Measurements from ENCODE around the gene CCNG1. TPM values are rescaled to one million over a fixed set of nuclear protein-coding genes. Genes with fewer than 3 reads are reported as not detected.
"Not testable (repeated sequence)": the region's sequence is repeated elsewhere in the genome, so short reads cannot be mapped to it uniquely, and the experiment has no call there.

CCNG1 gene, protein sequence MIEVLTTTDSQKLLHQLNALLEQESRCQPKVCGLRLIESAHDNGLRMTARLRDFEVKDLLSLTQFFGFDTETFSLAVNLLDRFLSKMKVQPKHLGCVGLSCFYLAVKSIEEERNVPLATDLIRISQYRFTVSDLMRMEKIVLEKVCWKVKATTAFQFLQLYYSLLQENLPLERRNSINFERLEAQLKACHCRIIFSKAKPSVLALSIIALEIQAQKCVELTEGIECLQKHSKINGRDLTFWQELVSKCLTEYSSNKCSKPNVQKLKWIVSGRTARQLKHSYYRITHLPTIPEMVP
- 255 and 263 TPM in 2 replicates for total RNA-seq
- polyA plus RNA-seq (2012) = 52.5 TPM

DNA sequence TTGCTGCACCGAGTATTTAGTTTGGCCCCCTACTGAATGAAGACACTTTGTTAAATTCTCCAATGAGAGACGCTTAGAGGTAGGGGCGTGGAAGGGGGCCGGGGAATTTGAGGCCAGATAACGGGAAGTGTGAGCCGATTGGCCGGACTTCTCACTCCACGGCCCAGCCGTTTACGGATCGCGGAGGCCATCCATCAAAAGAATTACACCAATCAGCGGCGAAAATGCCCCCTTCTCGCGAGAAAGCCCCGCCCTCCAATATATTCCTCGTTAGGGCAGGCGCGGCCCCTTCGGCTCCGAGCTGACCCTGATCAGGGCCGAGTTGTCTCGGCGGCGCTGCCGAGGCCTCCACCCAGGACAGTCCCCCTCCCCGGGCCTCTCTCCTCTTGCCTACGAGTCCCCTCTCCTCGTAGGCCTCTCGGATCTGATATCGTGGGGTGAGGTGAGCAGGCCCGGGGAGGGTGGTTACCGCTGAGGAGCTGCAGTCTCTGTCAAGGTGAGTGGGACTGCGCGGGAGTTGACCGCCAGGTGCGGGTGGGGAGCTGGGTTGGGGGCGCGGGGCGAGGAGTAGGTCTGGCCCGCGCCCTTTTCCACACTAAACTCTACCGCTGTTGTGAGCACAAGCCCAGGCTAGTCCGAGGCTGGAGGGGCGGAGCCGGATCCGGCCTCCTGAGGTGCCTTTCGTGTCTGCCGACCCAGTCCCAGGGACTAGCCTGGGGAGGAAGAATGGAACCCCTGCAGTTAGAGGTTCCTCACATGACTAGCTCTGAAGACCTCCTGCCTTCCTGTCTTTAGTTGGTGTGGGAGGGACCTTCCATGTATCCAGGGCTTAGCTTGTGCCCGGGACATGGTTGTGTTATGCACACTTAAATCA, at the start of gene CCNG1:
Gene CCNG1, plus strand, starts transcription at position 287 of the 874 bp plus-strand sequence. CDS start 1,662 bp downstream, outside the sequence.
- peak; percentile 98 for DNase-seq (ENCODE audit: low read depth)

DNA sequence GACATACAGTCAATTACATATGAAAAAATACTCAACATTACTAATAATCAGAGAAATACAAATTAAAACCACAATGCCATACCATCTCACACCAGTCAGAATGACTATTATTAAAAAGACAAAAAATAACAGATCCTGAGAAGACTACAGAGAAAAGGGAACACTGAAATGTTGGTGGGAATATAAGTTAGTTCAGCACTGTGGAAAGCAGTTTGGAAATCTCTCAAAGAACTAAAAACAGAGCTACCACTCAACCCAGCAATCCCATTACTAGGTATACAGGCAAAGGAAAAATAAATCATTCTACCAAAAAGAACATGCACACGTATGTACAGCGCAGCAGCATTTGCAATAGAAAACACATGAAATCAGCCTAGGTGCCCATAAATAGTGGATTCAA, 41.6 kb upstream of the CCNG1 start:
- DNase-seq (ENCODE audit: low read depth) = no peak

DNA sequence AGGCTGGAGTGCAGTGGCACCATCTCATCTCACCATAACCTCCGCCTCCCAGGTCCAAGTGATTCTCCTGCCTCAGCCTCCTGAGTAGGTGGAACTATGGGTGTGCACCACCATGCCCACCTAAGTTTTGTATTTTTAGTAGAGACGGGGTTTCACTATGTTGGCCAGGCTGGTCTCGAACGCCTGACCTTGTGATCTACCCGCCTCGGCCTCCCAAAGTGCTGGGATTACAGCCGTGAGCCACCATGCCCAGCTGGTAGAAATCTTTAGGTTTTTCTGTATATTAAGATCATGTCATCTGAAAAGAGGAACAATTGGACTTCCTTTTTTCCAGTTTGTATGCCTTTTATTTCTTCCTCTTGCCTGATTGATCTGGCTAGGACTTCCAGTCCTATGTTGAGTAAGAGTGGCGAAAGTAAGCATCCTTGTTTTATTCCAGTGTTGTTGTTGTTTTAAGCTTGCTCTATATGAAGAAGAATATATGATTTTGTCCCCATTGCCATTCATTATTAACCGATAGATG, 40.5 kb upstream of the CCNG1 start:
- not testable (repeated sequence) for DNase-seq (ENCODE audit: low read depth)

- DNase-seq (ENCODE audit: low read depth) = no peak
Observed at GRCh38 chr5:163397354-163397753, 40.0 kb upstream of the CCNG1 start.

DNA sequence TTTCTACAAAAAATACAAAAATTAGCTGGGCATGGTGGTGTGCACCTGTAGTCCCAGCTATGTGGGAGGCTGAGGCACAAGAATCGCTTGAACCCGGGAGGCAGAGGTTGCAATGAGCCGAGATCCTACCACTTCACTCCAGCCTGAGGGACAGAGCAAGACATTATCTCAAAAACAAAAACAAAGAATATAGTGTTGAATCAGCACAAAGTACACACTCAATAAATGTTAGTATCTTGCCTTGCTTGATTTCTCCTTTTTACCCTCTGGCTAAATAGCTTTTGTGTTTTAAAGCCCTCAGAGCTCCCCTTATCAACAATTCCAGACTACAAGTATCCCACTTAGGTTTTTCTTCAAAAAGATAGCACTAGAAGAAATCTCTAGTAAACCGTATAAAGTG, 37.5 kb upstream of the CCNG1 start:
- no peak for DNase-seq (ENCODE audit: low read depth)

DNA sequence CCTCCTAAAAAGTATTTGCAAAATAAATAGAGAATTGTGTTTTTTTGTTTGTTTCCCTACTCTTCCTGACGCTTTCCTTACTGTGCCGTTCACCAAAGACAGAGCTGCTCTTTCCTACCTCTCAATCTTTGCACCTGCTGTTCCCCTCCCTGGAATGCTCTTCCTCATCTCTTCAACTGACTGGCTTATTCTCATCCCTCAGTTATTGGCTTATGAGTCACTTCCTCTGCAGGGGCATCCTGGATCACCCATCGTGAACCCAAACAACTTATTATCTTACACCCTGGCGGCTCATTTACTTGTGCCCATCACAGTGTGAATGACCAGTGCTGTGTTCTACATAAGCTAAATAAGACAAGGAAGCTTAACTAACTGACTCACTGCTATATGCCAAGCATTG, 36.1 kb upstream of the CCNG1 start:
- peak; percentile 14 for DNase-seq (ENCODE audit: low read depth)

GRCh38 chr5:163402007-163402406, 35.4 kb upstream of the CCNG1 start:
- no peak for DNase-seq (ENCODE audit: low read depth)

GRCh38 chr5:163404364-163405173, 32.8 kb upstream of the CCNG1 start:
- DNase-seq (ENCODE audit: low read depth) = no peak

DNA sequence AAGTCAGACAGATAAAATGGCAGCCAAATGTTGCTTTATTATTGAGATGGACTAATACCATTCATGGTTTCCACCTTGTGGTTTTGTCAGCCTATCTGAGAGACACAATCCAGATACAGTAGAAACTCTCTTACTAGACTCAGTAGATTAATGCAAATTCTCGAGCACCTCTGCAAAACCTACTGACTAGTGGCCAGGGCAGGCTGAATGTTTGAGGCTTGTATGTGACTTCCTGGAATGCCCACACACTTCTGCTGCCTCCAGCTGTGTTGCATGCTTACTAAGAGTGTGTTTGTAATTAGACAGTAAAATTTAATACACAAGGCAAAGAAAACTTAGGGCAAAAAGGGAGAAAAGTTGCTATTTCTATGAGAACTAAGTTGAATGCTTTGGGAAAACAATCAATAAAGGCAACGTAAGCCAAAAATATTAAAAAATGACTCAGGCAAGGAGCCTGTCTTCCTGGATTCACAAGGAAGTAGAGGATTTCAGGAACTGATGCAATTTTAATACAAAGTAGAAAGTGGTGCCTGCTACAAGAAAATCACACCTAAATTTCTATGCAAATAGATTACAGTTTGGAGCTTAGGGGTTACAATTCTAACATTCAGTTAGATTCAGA, 30.2 kb upstream of the CCNG1 start:
- DNase-seq (ENCODE audit: low read depth) = peak; percentile 49

DNA sequence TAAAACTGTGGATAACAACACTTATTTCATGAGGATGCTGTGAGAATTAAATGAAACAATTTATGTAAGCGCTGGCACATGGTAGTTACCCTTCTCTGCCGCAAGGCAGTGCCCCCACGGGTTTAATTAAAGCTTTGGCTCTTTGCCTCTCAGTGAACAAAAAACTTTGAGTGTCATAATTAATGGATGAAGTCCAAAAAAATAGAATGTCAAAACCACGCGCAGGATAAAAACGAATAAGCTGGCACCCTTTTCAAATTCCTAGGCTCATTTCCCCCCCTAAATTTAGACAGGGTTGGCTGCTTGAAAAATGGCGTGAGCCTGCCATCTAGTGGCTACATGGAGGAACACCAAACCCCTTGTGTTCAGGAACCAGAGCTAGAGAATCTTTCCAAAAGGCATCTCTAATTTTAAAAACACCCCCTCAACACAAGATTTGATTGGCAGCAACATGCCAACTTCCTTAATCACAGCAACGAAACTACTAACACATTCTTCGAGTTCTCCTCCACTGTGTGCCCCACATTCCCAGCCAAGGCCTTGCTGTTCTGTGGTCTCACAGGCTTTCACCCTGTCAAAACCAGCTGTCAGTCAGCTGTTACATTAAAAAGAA, 29.0 kb upstream of the CCNG1 start:
- peak; percentile 96 for DNase-seq (ENCODE audit: low read depth)

DNA sequence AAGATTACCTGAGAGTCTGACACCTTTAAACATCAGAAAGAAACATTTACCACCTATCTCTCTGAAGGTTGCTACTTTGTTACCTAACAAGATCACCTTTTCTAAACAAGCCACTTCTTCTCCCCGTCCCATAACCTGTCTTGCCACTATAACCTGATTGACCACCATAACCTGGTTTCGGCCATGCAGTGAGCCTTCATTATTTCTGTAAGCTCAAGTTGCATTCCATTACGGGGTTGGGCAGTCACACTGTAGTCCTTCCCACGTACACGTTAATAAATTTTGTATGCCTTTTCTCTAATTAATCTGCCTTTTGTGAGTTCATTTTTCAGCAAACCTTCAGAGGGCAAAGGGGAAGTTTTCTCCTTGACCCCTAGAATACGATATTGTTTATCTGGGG, 28.0 kb upstream of the CCNG1 start:
- DNase-seq (ENCODE audit: low read depth) = peak; percentile 10

DNA sequence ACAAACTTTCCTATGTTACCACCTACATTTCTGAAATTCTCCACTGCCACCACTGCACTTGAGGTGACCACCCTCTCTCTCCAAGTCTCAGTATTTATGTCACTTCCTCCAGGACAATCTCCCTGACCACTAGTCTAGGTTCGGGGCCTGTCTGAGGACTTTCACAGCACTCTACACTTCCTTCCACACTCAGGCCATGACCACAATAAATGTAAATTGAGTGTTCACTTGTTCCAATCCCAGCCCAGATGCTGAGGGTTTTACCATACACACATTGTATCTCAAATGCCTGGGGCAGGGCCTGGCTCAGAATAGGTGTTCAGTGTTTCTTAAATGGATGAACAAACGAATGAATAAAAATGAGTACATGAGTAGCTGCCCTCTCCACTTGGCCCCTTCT, 26.9 kb upstream of the CCNG1 start:
- DNase-seq (ENCODE audit: low read depth) = no peak

GRCh38 chr5:163415673-163416072, 21.7 kb upstream of the CCNG1 start:
- not testable (repeated sequence) for DNase-seq (ENCODE audit: low read depth)

- DNase-seq (ENCODE audit: low read depth) = no peak
Observed at GRCh38 chr5:163424836-163425235, 12.6 kb upstream of the CCNG1 start.

GRCh38 chr5:163426128-163426527, 11.3 kb upstream of the CCNG1 start:
- not testable (repeated sequence) for DNase-seq (ENCODE audit: low read depth)

DNA sequence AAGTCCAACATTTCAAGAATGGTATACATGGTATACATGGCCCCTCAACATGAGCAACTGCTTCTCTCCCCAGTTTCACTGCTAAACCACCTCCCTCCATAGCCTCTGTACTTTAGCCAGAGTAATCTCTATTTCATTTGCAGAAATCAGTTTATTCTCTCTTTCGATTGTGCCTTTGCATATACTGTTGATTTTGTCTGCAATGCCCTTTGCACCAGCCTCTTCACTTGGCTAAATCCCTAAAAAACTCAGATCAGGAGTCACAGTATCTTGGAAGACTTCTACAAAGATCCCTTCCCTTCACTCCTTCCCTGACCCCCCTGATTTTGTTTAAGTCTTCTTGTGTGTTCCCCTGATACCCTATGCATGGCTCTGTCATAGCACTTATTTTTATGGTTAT, 4.9 kb upstream of the CCNG1 start:
- DNase-seq (ENCODE audit: low read depth) = no peak

DNA sequence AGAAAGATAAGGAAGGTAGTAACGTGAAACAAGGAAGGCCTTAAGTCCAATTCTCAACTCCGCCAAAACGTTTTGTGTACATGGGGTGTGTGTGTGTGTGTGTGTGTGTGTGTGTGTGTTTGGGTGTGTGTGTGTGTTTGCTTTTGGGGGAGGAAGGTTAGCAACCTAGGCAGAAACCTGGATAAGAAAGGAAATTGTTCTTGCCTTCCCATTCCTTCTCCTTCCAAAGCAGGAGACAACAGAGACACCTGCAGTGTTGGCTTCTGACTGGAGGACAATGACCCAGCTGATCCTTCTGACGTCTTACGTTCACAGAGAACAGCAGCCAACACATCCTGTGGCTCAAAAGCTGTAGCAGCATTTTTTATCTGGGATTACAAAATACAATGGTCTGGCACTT, 4.1 kb upstream of the CCNG1 start:
- DNase-seq (ENCODE audit: low read depth) = no peak

- no peak for DNase-seq (ENCODE audit: low read depth)
Observed at GRCh38 chr5:163434401-163434866, 3.0 kb upstream of the CCNG1 start.

GRCh38 chr5:163436515-163436914, 880 bp upstream of the CCNG1 start:
- no peak for DNase-seq (ENCODE audit: low read depth)

DNA sequence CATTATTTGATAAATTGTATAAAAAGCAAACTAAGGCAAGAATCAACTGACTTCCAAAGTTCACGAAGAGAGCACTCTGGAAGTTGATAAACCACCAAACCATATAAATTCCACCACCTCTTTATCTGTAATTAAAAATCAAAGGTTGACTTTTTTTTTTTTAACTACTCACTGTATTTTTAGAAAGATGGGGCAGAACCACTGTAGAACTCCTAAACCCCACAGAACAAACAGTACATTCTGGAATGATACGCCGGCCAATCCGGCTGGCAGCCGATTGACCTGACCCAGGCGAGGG, 435 bp upstream of the CCNG1 start:
- no peak for DNase-seq (ENCODE audit: low read depth)

DNA sequence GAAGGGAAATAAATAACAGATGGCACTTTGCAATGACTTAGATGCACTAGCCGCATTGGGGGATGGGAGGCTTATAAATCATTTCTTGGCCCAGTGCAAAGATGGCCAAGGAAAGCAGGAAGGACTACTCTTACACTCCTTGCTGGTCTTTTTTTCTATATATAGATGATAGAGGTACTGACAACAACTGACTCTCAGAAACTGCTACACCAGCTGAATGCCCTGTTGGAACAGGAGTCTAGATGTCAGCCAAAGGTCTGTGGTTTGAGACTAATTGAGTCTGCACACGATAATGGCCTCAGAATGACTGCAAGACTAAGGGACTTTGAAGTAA, 1.7 kb downstream of the CCNG1 start:
- peak; percentile 86 for DNase-seq (ENCODE audit: low read depth)

Measured in myocyte (in vitro differentiated cells).